Measurements from ENCODE around the gene PDCD7.
A peak's percentile ranks its signal among the peaks of the same experiment; 100 is the strongest.

PDCD7 gene

DNA sequence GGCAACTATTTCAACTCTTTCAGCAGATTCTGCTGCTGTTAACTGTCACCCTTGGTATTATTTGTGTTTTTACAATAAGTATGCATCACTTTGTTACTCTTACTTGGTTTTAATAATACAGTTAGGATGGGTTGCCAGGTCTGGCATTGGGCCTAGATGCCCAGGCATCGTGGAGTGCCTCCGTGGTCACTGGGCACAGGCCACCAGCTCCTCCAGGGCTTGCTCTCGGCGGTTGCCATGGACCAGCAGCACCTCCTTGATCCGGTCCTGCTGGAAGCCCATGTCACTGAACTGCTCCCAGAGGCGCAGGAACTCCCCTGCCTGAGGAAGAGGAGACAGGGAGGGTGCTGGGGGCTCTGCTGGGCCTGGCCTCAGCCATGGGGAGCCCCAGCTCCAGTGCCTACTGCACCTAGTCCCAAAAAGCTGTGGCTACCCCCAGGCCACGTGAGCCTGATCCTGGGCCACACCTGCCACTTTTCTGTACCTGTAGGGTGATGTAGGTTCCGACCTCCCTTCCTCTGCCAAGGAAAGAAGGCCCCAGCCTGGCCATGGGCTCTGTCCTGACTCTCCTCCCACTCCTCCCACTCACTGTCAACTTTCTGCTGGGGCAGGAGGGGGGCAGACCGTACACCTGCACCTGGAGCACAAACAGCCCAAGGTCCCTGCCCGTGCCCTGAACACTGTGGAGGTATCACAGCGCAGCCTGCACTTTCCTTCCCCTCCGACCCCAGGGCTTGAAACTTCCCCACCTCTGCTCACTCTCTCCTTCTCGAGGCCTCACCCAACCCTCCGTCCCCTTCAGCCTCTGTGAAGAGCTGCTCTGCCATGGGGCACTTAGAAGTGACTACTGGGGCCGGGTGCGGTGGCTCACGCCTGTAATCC lies 40.5 kb downstream of the PDCD7 start:
- DNase-seq (ENCODE audit: low spot score) (no peak), FAIRE-seq (no peak)

DNA sequence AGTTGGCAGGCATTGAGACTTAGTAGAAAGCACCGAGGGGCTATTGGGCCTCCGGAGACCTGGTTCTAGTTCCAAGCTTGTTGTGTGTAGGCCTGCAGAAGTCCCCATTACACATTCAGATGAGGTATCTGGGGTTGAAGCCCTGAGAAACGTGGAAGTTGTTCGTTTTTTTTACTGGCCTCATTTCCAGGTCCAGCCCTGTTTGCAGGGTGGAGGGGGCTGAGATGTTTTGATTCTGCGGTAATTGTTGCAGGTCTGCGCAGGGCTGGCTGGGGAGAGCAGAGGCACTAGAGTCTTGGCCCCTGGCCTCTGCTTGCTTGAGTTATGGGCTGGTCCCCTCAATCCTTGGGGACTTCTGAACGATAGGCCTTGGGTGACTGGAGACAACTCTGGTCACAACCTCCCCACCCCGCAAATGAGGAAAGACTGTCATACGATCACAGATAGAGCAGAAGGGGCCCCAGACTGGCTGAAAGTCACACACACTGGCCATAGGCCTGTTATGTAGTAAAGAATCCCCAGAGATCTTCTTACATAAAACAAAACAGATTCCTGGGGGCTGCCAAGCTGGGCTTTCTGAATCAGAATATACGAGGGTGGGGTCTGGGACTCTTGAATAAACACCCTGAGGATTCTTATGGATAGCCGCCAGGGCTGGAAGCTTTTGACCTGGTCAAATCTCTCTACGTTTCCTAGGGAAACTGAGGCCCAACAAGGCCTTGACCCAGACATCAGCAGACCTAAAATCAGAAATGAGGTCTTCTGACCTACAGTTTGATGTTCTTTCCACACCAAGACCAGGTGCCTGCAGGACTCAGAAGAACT lies 41.5 kb downstream of the PDCD7 start:
- peak; percentile 55 for FAIRE-seq
- DNase-seq (ENCODE audit: low spot score), result no peak

GRCh38 chr15:65089206-65089824 lies 44.3 kb downstream of the PDCD7 start:
- DNase-seq (ENCODE audit: low spot score) (no peak), FAIRE-seq (no peak)

- DNase-seq (ENCODE audit: low spot score) (no peak), FAIRE-seq (no peak)
Measured at GRCh38 chr15:65088643-65089021, 45.0 kb downstream of the PDCD7 start.

GRCh38 chr15:65087873-65088642 lies 45.5 kb downstream of the PDCD7 start:
- FAIRE-seq, result no peak
- no peak for DNase-seq (ENCODE audit: low spot score)

DNA sequence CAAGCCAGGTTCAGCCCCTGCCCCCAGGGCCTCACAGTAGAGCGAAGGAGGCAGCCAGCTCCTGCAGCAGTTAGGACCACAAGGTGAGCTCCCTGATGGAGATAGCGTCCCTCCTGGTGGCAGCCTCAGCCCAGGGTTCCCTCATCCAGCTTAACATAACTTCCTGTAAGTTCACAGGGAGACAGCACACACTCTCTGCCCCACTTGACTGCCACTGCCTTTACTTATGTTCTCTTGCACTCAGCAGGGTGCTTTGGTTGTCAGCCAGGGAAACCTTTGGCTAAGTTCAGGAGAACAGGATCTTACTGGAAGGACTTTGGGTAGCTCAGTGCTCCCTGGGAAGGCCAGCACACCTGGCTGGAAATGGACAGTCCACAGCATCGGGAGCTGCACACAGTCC lies 46.2 kb downstream of the PDCD7 start:
- DNase-seq (ENCODE audit: low spot score) (no peak), FAIRE-seq (no peak)

DNA sequence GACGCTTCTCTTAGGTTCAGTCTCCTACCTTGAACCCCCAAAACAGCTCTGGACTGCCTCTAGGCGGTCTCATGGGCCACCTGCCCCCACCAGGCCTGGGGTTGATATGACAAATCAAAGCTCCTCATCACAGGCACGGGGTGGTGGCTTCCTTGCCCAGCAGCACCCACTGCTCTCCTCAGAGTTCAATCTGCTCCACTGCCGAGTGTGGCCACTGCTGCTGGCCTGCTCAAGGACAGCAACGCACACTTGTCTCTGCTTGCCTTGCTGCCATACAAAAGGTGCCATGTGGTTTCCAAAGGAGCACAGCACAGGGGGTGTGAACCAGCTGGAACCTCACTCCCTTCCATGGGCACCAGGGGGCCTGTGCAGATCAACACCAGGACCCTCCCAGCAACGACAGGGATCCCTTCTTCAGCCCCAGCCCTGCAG lies 46.9 kb downstream of the PDCD7 start:
- DNase-seq (ENCODE audit: low spot score), result peak; percentile 40
- FAIRE-seq, result no peak

DNA sequence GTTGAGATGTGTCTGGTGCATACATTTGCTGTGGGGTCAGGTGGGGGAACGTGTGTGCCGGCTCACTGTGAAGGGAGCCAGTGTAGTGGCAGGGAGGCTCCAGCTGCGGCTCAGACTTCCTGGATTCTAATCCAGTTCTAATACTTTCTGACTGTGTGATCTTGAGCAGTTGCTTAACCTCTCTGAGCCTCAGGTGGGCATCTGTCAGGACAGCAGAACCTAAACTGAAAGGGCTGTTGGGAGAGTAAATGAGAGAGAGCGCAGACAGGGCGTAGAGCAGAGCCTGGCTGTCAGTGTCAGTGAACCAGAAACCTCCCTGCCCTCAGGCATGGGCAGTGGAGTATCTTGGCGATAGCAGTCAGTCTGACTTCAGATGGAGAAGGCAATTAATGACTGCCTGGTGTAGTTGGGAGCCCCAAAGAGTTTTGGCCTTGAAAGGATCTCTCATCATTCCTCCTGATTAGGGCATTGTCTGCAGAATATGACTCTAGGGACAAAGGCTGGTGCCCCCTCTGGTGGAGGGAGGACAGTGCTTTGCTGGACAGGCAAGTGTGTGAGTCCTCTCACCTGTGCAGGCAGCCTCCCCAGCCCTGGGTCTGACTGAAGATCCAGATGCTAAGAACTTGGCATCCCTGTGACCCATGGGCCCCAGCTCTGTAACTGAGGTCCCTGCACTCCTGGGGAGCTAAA lies 47.5 kb downstream of the PDCD7 start:
- FAIRE-seq (peak; percentile 32), DNase-seq (ENCODE audit: low spot score) (peak; percentile 57)

DNA sequence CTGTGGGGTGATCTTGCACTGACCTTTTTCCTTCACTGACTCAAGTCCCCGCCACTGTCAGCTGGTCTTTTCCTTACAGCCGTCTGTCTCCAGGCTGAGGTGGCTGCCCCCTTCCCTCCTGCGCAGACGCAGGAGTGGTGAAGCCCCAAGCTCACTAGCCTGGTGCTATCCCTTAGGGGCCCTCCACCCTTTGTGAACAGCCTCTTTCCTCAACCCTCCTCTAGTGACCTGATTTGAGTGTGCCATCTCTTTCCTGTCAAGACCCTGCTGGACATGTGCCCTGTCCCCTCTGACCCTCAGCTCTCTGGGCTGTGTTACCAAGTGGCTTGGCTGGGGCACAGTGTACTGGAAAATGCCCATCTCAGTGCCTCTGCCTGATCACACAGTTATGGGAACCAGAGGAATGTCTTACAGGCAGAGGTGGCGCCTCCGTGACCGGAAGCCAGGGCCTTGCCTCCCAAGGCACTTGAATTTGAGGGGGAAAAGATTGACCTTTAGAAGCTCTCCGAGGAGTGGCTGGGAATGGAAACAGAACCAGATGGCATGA lies 48.3 kb downstream of the PDCD7 start:
- DNase-seq (ENCODE audit: low spot score), result no peak
- FAIRE-seq, result peak; percentile 58

DNA sequence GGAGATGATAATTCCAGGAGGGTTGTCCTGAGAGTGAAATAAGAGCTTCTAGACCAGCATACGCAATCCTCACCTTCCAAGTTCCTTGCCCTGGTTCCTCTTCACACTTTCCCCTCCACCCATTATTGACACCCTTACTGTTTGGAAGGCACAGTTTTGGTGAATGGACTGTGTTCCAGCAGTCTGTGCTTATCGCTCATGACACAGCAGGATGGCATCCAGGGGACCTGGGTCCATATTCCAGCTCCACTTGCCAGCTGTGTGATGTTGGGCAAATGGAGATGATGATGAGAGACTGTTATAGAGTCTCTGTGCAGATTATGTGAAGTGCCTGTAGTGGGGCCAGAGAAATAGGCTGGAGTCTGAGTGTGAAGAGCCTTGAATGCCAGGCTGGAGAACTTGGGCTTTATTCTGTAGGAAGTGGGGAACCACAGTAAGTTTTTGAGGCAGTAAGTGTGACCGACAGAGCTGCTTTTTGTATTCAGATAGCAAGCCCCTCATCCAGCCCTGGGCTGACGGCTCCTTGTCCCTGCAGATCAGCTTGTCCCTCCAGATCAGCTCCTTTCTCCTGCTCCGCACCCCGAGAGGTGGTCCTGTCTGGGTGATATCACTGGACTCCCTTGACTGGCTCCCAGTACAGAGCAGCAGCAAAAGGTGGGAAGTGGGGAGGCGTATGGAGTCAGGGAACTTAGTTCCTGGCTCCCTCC lies 49.0 kb downstream of the PDCD7 start:
- DNase-seq (ENCODE audit: low spot score), result no peak
- no peak for FAIRE-seq

DNA sequence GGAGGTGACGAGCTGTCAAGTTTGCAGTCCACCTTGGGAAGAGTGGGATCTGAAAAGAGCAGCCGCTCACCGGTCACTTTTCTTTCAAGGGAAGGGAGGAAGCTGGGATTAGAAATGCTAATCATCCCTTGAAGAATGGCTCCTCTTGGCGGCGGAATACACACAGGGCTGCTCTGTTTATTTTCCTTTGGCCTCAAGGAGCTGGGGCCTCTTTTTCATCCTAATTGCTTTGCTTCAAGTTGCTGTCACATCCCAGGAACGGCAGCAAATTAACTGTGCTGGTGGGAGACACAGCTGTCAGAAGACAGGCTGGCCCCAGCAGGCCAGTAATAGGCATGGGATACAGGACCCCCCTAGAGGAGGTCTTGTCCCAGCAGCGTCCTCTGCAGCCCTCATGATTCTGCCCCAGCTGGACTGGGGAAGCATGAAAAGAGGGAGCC lies 50.3 kb downstream of the PDCD7 start:
- FAIRE-seq, result no peak
- no peak for DNase-seq (ENCODE audit: low spot score)

- DNase-seq (ENCODE audit: low spot score) (peak; percentile 53), FAIRE-seq (peak; percentile 92)
Measured at GRCh38 chr15:65082303-65082953, 51.2 kb downstream of the PDCD7 start.

DNA sequence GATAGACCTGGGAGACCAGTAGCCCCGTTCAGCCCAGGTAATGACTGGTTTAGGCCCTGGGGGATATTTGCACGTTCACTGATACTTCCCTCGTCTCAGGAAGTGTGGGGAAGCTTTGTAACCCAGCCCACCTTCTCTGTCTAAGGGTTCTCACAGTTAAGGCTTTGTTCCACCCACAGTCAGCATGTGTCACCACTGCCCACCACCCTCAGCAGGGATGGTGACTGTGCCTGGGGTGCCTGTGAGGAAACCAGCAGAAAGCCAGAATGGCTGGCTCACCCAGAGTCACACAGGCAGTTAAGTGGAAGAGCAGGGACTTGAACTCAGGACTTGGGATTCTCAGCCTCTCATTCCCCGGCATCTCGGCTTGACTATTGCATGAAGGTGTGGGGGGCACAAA lies 51.9 kb downstream of the PDCD7 start:
- peak; percentile 27 for FAIRE-seq

DNA sequence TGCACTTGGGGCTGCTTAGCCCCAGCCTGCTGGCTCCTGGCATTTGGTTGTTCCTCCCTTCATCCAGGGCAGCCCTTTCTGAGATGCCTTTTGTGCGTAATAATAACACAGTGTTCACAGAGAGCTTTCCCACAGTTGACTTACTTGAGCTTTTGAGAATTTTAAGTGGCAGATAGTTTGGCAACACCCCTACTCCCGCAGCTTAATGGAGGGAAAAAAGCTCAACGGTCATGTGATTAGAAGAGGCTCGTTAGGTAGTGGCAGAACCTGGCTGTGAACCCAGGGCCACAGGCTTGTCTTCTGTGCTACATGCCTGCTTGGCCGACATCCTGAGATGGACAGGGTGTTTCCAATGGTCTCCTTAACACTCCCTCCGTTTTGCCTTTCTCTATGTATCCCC lies 52.3 kb downstream of the PDCD7 start:
- no peak for FAIRE-seq

More for the DNA sequence above, 51.9 kb downstream of the PDCD7 start:
- no peak for DNase-seq (ENCODE audit: low spot score)

DNA sequence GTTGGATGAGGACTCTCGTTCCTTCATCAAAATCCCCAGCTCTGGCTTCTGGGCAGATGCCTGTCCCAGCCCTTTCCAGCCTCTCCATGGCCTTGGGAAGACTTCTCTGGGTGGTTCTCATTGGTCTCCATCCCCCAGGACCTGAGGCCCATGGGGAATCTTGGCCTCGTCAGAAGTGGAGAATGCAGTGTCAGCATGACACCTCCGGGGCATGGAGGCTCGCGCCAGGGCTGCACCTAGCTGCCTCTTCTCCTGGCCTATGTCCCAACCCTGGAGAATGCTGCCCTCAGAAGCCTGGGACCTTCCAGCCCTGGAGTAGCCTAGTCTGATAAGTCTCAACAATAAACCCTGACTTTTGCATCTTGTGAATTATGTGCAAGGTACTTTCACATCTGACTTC lies 54.0 kb downstream of the PDCD7 start:
- DNase-seq (ENCODE audit: low spot score) (no peak), FAIRE-seq (no peak)

More for the DNA sequence above, 52.3 kb downstream of the PDCD7 start:
- DNase-seq (ENCODE audit: low spot score), result no peak

DNA sequence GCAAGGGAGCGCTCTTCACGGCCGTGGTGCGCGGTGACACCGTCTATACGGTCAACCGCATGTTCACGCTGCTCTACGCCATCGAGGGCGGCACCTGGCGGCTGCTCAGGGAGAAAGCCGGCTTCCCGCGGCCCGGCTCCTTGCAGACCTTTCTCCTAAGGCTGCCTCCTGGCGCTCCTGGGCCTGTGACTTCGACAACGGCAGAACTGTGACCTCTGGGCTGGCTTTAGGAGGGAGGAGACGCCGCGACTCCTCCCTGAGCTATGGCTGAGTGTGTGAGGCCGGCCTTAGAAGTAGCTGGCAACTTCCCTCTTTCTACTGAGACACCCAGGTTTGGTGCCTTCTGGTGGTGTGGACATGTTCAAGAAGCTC lies 55.6 kb downstream of the PDCD7 start:
- FAIRE-seq, result no peak

DNA sequence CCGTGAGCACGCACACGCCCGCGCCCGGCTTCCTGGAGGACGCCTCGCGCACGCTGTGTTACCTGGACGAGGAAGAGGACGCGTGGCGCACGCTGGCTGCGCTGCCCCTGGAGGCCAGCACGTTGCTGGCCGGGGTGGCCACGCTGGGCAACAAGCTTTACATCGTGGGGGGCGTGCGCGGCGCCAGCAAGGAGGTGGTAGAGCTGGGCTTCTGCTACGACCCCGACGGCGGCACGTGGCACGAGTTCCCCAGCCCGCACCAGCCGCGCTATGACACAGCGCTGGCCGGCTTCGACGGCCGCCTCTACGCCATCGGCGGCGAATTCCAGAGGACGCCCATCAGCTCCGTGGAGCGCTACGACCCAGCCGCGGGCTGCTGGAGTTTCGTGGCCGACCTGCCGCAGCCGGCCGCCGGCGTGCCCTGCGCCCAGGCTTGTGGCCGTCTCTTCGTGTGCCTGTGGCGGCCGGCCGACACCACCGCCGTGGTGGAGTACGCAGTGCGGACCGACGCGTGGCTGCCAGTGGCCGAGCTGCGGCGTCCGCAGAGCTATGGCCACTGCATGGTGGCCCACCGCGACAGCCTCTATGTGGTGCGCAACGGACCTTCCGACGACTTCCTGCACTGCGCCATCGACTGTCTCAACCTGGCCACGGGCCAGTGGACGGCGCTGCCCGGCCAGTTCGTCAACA lies 56.2 kb downstream of the PDCD7 start:
- DNase-seq (ENCODE audit: low spot score) (no peak), FAIRE-seq (peak; percentile 58)

More for the DNA sequence above, 55.6 kb downstream of the PDCD7 start:
- DNase-seq (ENCODE audit: low spot score), result no peak

DNA sequence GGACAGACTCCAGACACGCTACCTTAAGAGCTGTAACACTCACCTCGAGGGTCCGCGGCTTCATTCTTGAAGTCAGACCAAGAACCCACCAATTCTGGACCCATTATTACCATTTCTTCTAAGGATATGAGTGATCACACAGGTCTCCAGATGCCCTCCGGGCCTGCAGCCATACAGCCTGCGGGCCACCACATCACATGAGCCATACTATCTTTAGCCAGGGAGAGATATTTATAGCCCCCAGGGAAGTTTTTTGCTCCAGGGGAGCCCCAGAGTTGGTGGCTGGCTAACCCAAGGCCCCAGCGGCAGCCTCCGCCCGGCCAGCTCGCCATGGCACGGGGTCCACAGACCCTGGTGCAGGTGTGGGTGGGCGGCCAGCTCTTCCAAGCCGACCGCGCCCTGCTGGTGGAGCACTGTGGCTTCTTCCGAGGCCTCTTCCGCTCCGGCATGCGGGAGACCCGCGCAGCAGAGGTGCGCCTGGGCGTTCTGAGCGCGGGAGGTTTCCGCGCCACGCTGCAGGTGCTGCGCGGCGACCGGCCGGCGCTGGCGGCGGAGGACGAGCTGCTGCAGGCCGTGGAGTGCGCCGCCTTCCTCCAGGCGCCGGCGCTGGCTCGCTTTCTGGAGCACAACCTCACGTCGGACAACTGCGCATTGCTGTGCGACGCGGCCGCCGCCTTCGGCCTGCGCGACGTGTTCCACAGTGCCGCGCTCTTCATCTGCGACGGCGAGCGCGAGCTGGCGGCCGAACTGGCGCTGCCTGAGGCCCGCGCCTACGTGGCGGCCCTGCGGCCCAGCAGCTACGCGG lies 56.9 kb downstream of the PDCD7 start, which contains the start of gene KBTBD13:
Gene KBTBD13 (plus strand): TSS at position 261 of the 805 bp plus-strand sequence. CDS start 70 bp downstream, at position 331.
- FAIRE-seq (no peak), DNase-seq (ENCODE audit: low spot score) (no peak)

All from urothelium cell line (cell line).